ENCODE results near the gene SLC45A1.

- TF ChIP-seq, protein P1, sequence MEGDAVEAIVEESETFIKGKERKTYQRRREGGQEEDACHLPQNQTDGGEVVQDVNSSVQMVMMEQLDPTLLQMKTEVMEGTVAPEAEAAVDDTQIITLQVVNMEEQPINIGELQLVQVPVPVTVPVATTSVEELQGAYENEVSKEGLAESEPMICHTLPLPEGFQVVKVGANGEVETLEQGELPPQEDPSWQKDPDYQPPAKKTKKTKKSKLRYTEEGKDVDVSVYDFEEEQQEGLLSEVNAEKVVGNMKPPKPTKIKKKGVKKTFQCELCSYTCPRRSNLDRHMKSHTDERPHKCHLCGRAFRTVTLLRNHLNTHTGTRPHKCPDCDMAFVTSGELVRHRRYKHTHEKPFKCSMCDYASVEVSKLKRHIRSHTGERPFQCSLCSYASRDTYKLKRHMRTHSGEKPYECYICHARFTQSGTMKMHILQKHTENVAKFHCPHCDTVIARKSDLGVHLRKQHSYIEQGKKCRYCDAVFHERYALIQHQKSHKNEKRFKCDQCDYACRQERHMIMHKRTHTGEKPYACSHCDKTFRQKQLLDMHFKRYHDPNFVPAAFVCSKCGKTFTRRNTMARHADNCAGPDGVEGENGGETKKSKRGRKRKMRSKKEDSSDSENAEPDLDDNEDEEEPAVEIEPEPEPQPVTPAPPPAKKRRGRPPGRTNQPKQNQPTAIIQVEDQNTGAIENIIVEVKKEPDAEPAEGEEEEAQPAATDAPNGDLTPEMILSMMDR (IDR thresholded peaks at IDR 0.05), result no peak
- no peak for TF ChIP-seq POLR2A (IDR thresholded peaks at IDR 0.05)
- TF ChIP-seq POLR2AphosphoS5 (IDR thresholded peaks at IDR 0.05), result no peak
These were observed 33.2 kb downstream of the SLC45A1 start for GRCh38 chr1:8350914-8351684.

Data from suprapubic skin (tissue), 4 donors.